Activated naive CD8-positive, alpha-beta T cell treated with anti-CD3 and anti-CD28 coated beads, Interleukin-2, amount 50 U/mL, for 24 hours (primary cell): ENCODE measurements around the gene ADCY5.

Experiments
- ATAC-seq: fragments of 150-1000 bp; cut with Tn5 transposase; one replicate; pipeline ENCODE4 v1.10.0; 2021
- DNase-seq: peaks from one replicate; pipeline ENCODE4 v3.0.0; 2021
- H3K27ac Mint-ChIP-seq: one replicate; pipeline ENCODE4 v1.8.0; 2021; ENCODE audit warnings: mild to moderate bottlenecking, mixed read lengths
- H3K27me3 Mint-ChIP-seq: one replicate; pipeline ENCODE4 v1.8.0; 2021; ENCODE audit warnings: mixed read lengths
- H3K36me3 Mint-ChIP-seq: one replicate; pipeline ENCODE4 v1.8.0; 2021; ENCODE audit warnings: low read depth, mixed read lengths
- H3K4me1 Mint-ChIP-seq: one replicate; pipeline ENCODE4 v1.8.0; 2021; ENCODE audit warnings: mixed read lengths
- H3K4me3 Mint-ChIP-seq: one replicate; pipeline ENCODE4 v1.8.0; 2021; ENCODE audit warnings: mild to moderate bottlenecking, moderate library complexity, mixed read lengths
- H3K9me3 Mint-ChIP-seq: one replicate; pipeline ENCODE4 v1.8.0; 2021; ENCODE audit warnings: mixed read lengths

The ADCY5 gene

DNA sequence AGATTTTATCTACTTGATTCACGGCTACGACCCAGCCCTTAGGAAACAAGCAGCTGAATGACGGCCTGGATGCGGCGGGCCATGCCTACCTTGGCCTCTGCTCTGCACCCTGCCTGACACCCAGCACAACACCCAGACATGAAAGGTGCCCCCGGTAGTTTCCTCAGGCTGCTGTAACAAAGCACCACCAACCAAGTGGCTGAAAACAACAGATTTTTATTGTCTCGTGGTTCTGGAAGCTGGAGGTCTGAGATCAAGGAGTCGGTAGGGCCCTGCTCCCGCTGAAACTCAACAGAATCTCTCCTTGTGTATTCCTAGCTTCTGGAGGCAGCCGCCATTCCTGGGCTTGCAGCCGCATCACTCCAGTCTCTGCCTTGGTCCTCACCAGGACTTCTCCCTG lies 111.7 kb downstream of the ADCY5 start:
- Mint-ChIP-seq H3K4me3 (no peak overlapping the region), H3K27me3 (no peaks in the 10 kb centered on the region), H3K9me3 (no peaks in the 10 kb centered on the region), H3K27ac (no peak overlapping the region), H3K4me1 (peaks cover 6% of the 10 kb centered on the region), H3K36me3 (no peaks in the 10 kb centered on the region)
- no peak for DNase-seq
- ATAC-seq: no peak

- Mint-ChIP-seq H3K27ac (no peak overlapping the region), H3K4me1 (peaks cover 6% of the 10 kb centered on the region), H3K9me3 (no peaks in the 10 kb centered on the region), H3K36me3 (no peaks in the 10 kb centered on the region), H3K27me3 (no peaks in the 10 kb centered on the region), H3K4me3 (no peak overlapping the region)
- ATAC-seq (no peak), DNase-seq (no peak)
Measured at GRCh38 chr3:123336441-123336851, 112.4 kb downstream of the ADCY5 start.

- Mint-ChIP-seq H3K27ac (no peak overlapping the region), H3K4me3 (no peak overlapping the region), H3K9me3 (no peaks in the 10 kb centered on the region), H3K36me3 (no peaks in the 10 kb centered on the region), H3K4me1 (peaks cover 6% of the 10 kb centered on the region), H3K27me3 (no peaks in the 10 kb centered on the region)
- DNase-seq: no peak
- ATAC-seq: no peak
Measured at GRCh38 chr3:123336001-123336400, 112.9 kb downstream of the ADCY5 start.

DNA sequence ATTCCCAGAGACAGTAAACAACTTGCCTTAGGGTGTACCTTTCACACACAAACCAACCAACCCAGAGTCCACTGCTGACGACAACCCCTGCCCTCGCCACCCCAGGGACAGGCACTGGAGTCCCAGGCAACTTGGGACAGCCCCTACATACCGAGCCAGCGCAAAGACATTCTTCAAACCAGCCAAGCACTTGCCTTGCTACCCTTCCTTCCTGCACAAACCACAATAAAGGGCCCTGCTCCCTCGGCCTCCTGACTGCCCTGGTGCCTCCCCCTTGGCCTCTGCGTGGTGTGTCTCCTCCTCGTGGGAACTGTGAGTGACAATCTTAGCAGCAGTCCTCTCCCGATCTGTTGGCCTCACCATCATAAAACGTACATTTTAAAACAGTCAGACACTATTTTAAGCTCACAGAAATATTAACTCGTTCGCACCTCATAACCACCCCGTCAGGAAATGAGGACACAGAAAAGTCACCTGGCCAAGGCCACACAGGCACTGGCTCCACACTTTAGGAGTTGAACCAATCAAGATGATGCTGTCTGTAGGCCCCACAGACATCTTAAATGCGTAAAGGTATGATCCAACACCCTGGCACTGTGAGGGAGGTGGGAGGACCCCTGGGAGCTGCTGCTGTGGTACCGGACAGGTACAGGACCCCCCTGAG lies 113.8 kb downstream of the ADCY5 start:
- Mint-ChIP-seq H3K27ac (no peak overlapping the region), H3K9me3 (no peaks in the 10 kb centered on the region), H3K27me3 (no peaks in the 10 kb centered on the region), H3K4me3 (no peak overlapping the region), H3K4me1 (peaks cover 6% of the 10 kb centered on the region), H3K36me3 (no peaks in the 10 kb centered on the region)
- ATAC-seq (no peak), DNase-seq (no peak)

GRCh38 chr3:123334056-123334455 lies 114.8 kb downstream of the ADCY5 start:
- no peaks in the 10 kb centered on the region for H3K27me3 Mint-ChIP-seq
- H3K4me3 Mint-ChIP-seq: no peak overlapping the region
- DNase-seq: no peak
- ATAC-seq: no peak
- peaks cover 6% of the 10 kb centered on the region for H3K4me1 Mint-ChIP-seq
- no peaks in the 10 kb centered on the region for H3K36me3 Mint-ChIP-seq
- no peak overlapping the region for H3K27ac Mint-ChIP-seq
- no peaks in the 10 kb centered on the region for H3K9me3 Mint-ChIP-seq

- Mint-ChIP-seq H3K36me3 (no peaks in the 10 kb centered on the region), H3K9me3 (no peaks in the 10 kb centered on the region), H3K4me1 (peaks cover 6% of the 10 kb centered on the region), H3K27me3 (peaks cover 3% of the 10 kb centered on the region), H3K27ac (no peak overlapping the region), H3K4me3 (no peak overlapping the region)
- no peak for ATAC-seq
- no peak for DNase-seq
Measured at GRCh38 chr3:123333401-123333800, 115.5 kb downstream of the ADCY5 start.

GRCh38 chr3:123332124-123332641 lies 116.7 kb downstream of the ADCY5 start:
- no peak for DNase-seq
- peaks cover 6% of the 10 kb centered on the region for H3K4me1 Mint-ChIP-seq
- ATAC-seq: no peak
- H3K9me3 Mint-ChIP-seq: no peaks in the 10 kb centered on the region
- H3K36me3 Mint-ChIP-seq: no peaks in the 10 kb centered on the region
- H3K4me3 Mint-ChIP-seq: no peak overlapping the region
- H3K27me3 Mint-ChIP-seq: peaks cover 6% of the 10 kb centered on the region
- H3K27ac Mint-ChIP-seq: no peak overlapping the region

- Mint-ChIP-seq H3K27me3 (peaks cover 6% of the 10 kb centered on the region), H3K27ac (no peak overlapping the region), H3K9me3 (no peaks in the 10 kb centered on the region), H3K4me1 (peaks cover 6% of the 10 kb centered on the region), H3K4me3 (no peak overlapping the region), H3K36me3 (no peaks in the 10 kb centered on the region)
- no peak for DNase-seq
- ATAC-seq: no peak
Measured at GRCh38 chr3:123331651-123332050, 117.2 kb downstream of the ADCY5 start.

DNA sequence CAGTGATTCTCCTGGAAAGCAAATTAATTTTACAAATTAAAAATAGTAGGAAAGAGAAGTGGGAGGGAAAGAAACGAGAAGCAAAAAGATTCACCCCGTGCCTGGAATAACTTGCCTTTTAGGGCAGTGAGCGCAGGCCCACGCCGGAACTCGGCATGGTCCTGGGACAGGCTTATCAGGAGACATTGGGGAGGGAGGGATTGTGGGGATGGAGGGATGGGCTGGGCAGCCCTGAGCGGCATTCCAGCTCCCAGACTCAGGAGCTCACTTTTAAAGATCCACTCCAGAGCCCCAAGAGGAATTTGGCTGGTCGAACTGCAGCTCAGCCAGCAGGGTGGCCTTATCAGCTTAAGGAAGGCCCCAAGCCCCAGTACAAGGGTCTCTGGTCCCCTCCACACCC lies 117.9 kb downstream of the ADCY5 start:
- Mint-ChIP-seq H3K4me3 (no peak overlapping the region), H3K27me3 (peaks cover 6% of the 10 kb centered on the region), H3K27ac (no peak overlapping the region), H3K9me3 (no peaks in the 10 kb centered on the region), H3K4me1 (peaks cover 6% of the 10 kb centered on the region), H3K36me3 (no peaks in the 10 kb centered on the region)
- DNase-seq: no peak
- no peak for ATAC-seq

- Mint-ChIP-seq H3K4me1 (peaks cover 6% of the 10 kb centered on the region), H3K9me3 (no peaks in the 10 kb centered on the region), H3K36me3 (no peaks in the 10 kb centered on the region), H3K27ac (no peak overlapping the region), H3K4me3 (no peak overlapping the region), H3K27me3 (peaks cover 6% of the 10 kb centered on the region)
- DNase-seq (no peak), ATAC-seq (no peak)
Measured at GRCh38 chr3:123330441-123330991, 118.4 kb downstream of the ADCY5 start.

GRCh38 chr3:123329636-123330340 lies 119.1 kb downstream of the ADCY5 start:
- H3K27ac Mint-ChIP-seq: no peak overlapping the region
- no peaks in the 10 kb centered on the region for H3K36me3 Mint-ChIP-seq
- ATAC-seq (no peak), DNase-seq (no peak)
- no peak overlapping the region for H3K4me3 Mint-ChIP-seq
- peaks cover under 1% of the 10 kb centered on the region for H3K4me1 Mint-ChIP-seq
- no peaks in the 10 kb centered on the region for H3K9me3 Mint-ChIP-seq
- peaks cover 6% of the 10 kb centered on the region for H3K27me3 Mint-ChIP-seq

- peaks cover 6% of the 10 kb centered on the region for H3K27me3 Mint-ChIP-seq
- H3K4me1 Mint-ChIP-seq: no peaks in the 10 kb centered on the region
- no peaks in the 10 kb centered on the region for H3K36me3 Mint-ChIP-seq
- DNase-seq (peak; percentile 80), ATAC-seq (peak; percentile 60)
- H3K4me3 Mint-ChIP-seq: no peak overlapping the region
- H3K27ac Mint-ChIP-seq: no peak overlapping the region
- H3K9me3 Mint-ChIP-seq: no peaks in the 10 kb centered on the region
Measured at GRCh38 chr3:123328851-123329635, 119.8 kb downstream of the ADCY5 start.

- DNase-seq (no peak), ATAC-seq (no peak)
- H3K9me3 Mint-ChIP-seq: no peaks in the 10 kb centered on the region
- H3K36me3 Mint-ChIP-seq: no peaks in the 10 kb centered on the region
- H3K27me3 Mint-ChIP-seq: peaks cover 6% of the 10 kb centered on the region
- no peaks in the 10 kb centered on the region for H3K4me1 Mint-ChIP-seq
- H3K27ac Mint-ChIP-seq: no peak overlapping the region
- no peak overlapping the region for H3K4me3 Mint-ChIP-seq
Measured at GRCh38 chr3:123327956-123328850, 120.7 kb downstream of the ADCY5 start.

GRCh38 chr3:123327480-123327879 lies 121.4 kb downstream of the ADCY5 start:
- Mint-ChIP-seq H3K4me1 (no peaks in the 10 kb centered on the region), H3K27ac (no peak overlapping the region), H3K36me3 (no peaks in the 10 kb centered on the region), H3K9me3 (no peaks in the 10 kb centered on the region), H3K27me3 (peaks cover 6% of the 10 kb centered on the region), H3K4me3 (no peak overlapping the region)
- ATAC-seq (no peak), DNase-seq (no peak)
